Inflammatory macrophage treated with lipopolysaccharide for 4 hours (primary cell): ENCODE data around the gene TLX1.
"Not testable (repeated sequence)": the region's sequence is repeated elsewhere in the genome, so short reads cannot be mapped to it uniquely, and the experiment has no call there.

Experiments
- DNase-seq: peaks from one replicate; pipeline ENCODE4 v3.0.0-alpha.2; 2020

Gene TLX1

GRCh38 chr10:101154506-101154905 is 23.4 kb downstream of the TLX1 start:
- not testable (repeated sequence) for DNase-seq

GRCh38 chr10:101155896-101156295 is 24.8 kb downstream of the TLX1 start:
- DNase-seq: no peak

GRCh38 chr10:101157756-101158458 is 26.8 kb downstream of the TLX1 start:
- DNase-seq: no peak

- DNase-seq: no peak
Observed at GRCh38 chr10:101158459-101159058, 27.5 kb downstream of the TLX1 start.

GRCh38 chr10:101161494-101162299 is 30.6 kb downstream of the TLX1 start:
- DNase-seq: peak; percentile 60

- DNase-seq: no peak
Observed at GRCh38 chr10:101162677-101163076, 31.6 kb downstream of the TLX1 start.

GRCh38 chr10:101164020-101164419 is 32.9 kb downstream of the TLX1 start:
- no peak for DNase-seq

- no peak for DNase-seq
Observed at GRCh38 chr10:101165736-101166135, 34.6 kb downstream of the TLX1 start.

- no peak for DNase-seq
Observed at GRCh38 chr10:101166430-101166829, 35.3 kb downstream of the TLX1 start.

GRCh38 chr10:101172741-101173140 is 41.6 kb downstream of the TLX1 start:
- no peak for DNase-seq

GRCh38 chr10:101174319-101174718 is 43.2 kb downstream of the TLX1 start:
- DNase-seq: no peak

- no peak for DNase-seq
Observed at GRCh38 chr10:101176577-101176976, 45.5 kb downstream of the TLX1 start.

GRCh38 chr10:101182936-101183335 is 51.8 kb downstream of the TLX1 start:
- no peak for DNase-seq

GRCh38 chr10:101183458-101184183 is 52.5 kb downstream of the TLX1 start:
- DNase-seq: no peak
